ENCODE measurements around the gene ATP1B1. TPM values are rescaled to one million over a fixed set of nuclear protein-coding genes. Genes with fewer than 3 reads are reported as not detected.
A peak's percentile ranks its signal among the peaks of the same experiment; 100 is the strongest.

Gene ATP1B1
- total RNA-seq, 8 experiments from 2014 or later: 4.6 to 271 (median 153) TPM

DNA sequence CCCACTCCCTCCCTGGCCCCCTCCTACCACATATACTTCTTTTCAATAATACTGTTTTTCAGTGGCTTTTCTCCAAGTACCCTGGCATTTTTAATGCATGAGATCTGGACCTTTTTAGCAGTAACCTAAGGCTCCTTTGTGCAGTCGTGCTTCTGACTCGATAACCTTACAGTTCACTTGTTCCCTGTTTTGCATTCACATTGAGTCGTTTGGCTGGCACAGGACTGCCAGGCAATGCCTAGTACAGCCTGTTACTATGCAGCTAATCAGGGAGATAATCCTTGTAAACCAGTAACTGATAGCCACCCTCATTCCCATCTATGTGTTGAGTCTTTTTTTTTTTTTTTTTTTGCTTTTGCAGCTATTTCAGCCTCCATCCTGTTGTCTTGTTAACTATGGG lies 3.7 kb downstream of the ATP1B1 start:
- no peak for ATAC-seq (replicated peaks in 6 of 8)
- no peak overlapping the region for H3K27ac ChIP-seq
- WGBS, 10 experiments: 0 to 100% (median 8%) methylated on average over 1 to 3 of the region's 3 CpGs; no CpG with 5 or more reads in 1 of the 10 experiments
- in situ Hi-C loops (cut with MboI; ENCODE audit: low pct_unique_long_range_greater_than_20kb in 2 of 9, low sequenced_read_pairs in 9 of 9, unreplicated experiment in 9 of 9): loop anchor here in 6 of 9 experiments (10.0 to 25.0 kb wide), 4 partner anchors 227 to 673 kb away; no protein-coding TSS in a partner anchor
- H3K4me1 ChIP-seq (replicated peaks in 1 of 2): peaks cover 18 to 20% of the 10 kb centered on the region in 2 donors
- H3K4me3 ChIP-seq: peak overlapping the region; percentile 63 to 99 (median 96)

DNA sequence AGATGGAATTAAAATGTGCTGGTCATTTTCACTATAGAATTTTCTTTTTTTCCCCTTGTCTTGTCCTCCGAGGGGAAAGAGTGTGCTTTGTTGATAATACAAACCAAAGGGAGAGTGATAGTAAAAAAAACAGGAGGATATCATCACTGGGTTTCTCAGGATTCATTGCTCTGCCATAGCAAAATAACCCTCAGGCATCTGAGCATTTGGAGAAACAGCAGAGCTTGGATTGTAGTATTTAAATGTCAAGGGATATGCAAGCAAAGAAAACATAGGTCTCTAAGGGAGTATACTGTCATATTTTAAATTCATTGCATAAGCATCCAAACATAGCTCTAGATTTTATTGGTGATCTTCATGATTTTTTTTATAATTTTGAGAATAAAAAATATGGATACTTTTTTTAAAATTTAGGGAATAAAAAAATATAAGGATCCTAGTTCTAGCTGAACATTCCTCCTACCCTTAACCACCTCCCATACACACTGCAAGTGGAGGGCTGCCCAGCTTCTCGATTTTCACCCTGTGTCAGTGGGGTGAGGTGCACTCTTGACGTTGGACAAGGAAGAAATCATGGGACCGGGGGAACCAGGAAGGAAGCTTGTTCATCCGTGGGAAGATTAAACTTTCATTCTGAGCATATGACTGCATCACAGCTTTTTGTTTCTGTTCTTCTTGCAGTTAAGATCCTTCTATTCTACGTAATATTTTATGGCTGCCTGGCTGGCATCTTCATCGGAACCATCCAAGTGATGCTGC lies 4.4 kb downstream of the ATP1B1 start:
- Histone ChIP-seq H3K27ac (no peak overlapping the region), H3K4me1 (replicated peaks in 1 of 2) (peaks cover 22 to 24% of the 10 kb centered on the region in 2 donors), H3K4me3 (peak overlapping the region; percentile 63 to 99 (median 96))
- no peak for ATAC-seq (replicated peaks in 6 of 8)
- in situ Hi-C loops (cut with MboI; ENCODE audit: low pct_unique_long_range_greater_than_20kb in 2 of 9, low sequenced_read_pairs in 9 of 9, unreplicated experiment in 9 of 9): loop anchor here in 6 of 9 experiments (10.0 to 25.0 kb wide), 4 partner anchors 226 to 674 kb away; no protein-coding TSS in a partner anchor
- WGBS, 10 experiments: 56 to 87% (median 76%) methylated on average over 3 to 7 of the region's 7 CpGs

DNA sequence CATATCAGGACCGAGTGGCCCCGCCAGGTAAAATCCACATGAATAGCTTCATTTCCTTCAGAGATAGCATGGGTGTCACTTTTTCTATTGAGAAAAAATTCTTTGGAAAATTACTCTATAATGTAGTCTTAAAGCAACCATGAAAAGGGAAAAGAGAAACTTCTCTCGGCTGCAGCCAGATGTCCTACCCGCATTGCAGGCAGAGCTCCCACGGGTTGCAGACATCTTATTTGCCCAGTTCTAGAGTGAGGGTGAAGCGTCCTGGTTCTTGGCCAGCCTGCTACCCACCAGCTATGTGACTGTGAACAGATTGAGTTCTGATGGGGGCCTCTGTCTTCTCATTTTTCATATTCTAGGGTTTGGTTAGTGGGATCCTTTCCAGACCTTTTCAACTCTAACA lies 5.0 kb downstream of the ATP1B1 start:
- H3K27ac ChIP-seq: no peak overlapping the region
- in situ Hi-C loops (cut with MboI; ENCODE audit: low pct_unique_long_range_greater_than_20kb in 2 of 9, low sequenced_read_pairs in 9 of 9, unreplicated experiment in 9 of 9): loop anchor here in 6 of 9 experiments (10.0 to 25.0 kb wide), 4 partner anchors 226 to 674 kb away; no protein-coding TSS in a partner anchor
- peaks cover 28 to 30% of the 10 kb centered on the region in 2 donors for H3K4me1 ChIP-seq (replicated peaks in 1 of 2)
- H3K4me3 ChIP-seq: no peak overlapping the region
- 73 to 100% (median 99%) methylated on average over 2 to 6 of the region's 6 CpGs for WGBS, 10 experiments
- ATAC-seq (replicated peaks in 6 of 8): no peak

DNA sequence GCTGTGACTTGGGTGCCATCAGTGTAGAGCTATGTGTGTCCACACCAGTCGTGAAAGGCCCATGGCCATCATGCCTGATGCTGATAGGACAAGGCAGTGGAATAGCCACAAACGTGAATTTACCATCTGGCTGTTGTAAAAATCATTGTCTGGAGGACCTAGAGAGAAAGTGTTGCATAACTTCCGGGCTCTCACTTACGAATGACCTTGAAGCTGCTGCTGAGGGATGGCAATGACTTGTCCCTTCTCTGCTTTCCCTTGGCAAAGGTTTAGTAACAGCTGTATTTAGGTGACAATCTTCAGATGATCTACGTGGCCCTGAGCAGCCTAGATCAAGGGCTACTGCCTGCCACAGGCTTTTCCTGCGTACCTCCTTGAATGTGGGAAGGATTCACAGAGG lies 5.8 kb downstream of the ATP1B1 start:
- H3K4me3 ChIP-seq: no peak overlapping the region
- WGBS, 10 experiments: 67 to 100% (median 88%) methylated on average over 1 to 6 of the region's 6 CpGs; no CpG with 5 or more reads in 2 of the 10 experiments
- H3K4me1 ChIP-seq (replicated peaks in 1 of 2): peaks cover 30 to 32% of the 10 kb centered on the region in 2 donors
- H3K27ac ChIP-seq: no peak overlapping the region
- in situ Hi-C loops (cut with MboI; ENCODE audit: low pct_unique_long_range_greater_than_20kb in 2 of 9, low sequenced_read_pairs in 9 of 9, unreplicated experiment in 9 of 9): loop anchor here in 6 of 9 experiments (10.0 to 25.0 kb wide), 4 partner anchors 225 to 675 kb away; no protein-coding TSS in a partner anchor
- ATAC-seq (replicated peaks in 6 of 8): no peak

DNA sequence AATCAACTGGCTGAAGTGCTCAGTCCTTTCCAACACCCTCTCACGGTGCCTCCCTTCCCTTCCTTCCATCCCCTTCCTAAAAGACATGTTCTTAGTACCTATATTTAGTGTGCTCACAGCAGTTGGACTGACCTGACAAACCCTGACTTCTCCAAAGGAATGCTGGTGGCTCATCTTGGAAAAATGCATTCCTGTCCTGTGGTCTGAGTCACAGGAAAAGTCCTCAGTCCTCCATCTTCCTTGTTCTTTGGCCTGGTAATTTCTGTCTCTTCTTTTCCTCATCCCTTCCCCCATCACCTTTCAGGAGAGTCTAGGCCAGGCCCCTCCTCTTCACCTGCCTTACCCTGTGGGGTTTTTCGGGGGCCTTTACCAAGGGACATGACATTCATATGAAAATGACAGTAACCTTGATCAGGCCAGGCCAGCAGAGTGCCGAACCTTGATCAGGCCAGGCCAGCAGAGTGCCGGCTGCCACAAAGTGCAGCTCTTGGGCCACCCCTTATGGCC lies 7.2 kb downstream of the ATP1B1 start:
- Histone ChIP-seq H3K4me3 (no peak overlapping the region), H3K27ac (no peak overlapping the region), H3K4me1 (replicated peaks in 1 of 2) (peaks cover 30 to 32% of the 10 kb centered on the region in 2 donors)
- peak in 2 of 8 experiments; percentile 52 to 76 for ATAC-seq (replicated peaks in 6 of 8)
- in situ Hi-C loops (cut with MboI; ENCODE audit: low pct_unique_long_range_greater_than_20kb in 2 of 9, low sequenced_read_pairs in 9 of 9, unreplicated experiment in 9 of 9): loop anchor here in 6 of 9 experiments (10.0 to 25.0 kb wide), 4 partner anchors 224 to 676 kb away; no protein-coding TSS in a partner anchor
- 14 to 76% (median 67%) methylated on average over 1 to 4 of the region's 4 CpGs; no CpG with 5 or more reads in 3 of the 10 experiments for WGBS, 10 experiments

DNA sequence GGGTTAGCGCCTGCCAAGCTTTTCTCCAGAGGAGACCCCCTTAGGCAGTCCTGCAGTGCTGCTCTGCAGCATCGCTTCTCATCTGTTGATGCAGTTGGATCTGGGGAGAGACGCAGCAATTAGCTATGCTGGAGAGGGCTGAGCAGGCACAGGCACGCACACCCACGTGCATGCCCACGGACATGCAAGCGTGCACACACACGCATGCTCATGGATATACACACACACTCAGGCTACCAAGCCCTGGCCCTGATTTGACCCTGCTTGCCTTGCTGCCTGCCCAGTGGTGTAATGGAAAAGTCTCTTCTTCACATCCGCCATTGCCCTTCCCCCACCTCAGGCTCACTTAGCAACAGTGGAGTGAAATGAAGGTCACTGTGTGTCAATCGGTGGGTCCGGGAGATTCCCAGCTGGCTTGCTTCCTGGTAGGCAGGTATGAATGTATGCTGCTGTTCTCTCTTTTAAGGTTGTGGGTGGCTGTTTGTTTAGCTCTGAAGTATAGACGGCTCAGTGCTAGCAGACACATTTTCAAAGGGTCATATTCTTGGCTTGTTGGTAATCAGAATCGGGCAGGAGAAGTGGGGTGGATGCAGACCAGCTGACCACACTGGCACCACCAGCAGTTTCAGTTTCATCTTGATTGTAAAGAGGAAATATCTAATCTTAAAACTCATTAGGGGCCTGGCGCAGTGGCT lies 9.5 kb downstream of the ATP1B1 start:
- peak in 5 of 8 experiments; percentile 81 to 94 (median 90) for ATAC-seq (replicated peaks in 6 of 8)
- in situ Hi-C loops (cut with MboI; ENCODE audit: low pct_unique_long_range_greater_than_20kb in 2 of 9, low sequenced_read_pairs in 9 of 9, unreplicated experiment in 9 of 9): loop anchor here in 6 of 9 experiments (10.0 to 25.0 kb wide), 4 partner anchors 221 to 679 kb away; no protein-coding TSS in a partner anchor
- peak overlapping the region in 1 of 5 donors; percentile 1 for H3K4me3 ChIP-seq
- peaks cover 18 to 22% of the 10 kb centered on the region in 2 donors for H3K4me1 ChIP-seq (replicated peaks in 1 of 2)
- H3K27ac ChIP-seq: peak overlapping the region; percentile 33 to 34
- 20 to 93% (median 58%) methylated on average over 1 to 13 of the region's 14 CpGs for WGBS, 10 experiments

DNA sequence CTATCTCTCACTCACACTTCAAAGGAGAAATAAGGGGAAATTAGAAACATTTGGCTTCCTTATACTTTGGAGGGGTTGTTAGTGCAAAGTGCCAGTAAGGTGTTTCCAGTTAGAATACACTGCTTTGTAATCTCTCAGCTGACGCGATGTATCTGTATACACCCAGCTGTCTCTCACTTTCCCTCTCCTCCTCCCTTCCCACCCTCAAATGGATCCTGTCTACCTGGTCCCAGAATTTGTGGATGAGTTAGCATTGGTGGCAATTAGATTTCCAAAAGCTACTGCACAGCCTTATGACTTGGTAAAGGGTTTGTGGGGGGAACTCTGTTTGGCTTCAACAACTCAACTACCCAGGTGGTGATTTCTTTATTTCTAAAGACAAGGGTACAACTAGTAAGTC lies 10.5 kb downstream of the ATP1B1 start:
- in situ Hi-C loops (cut with MboI; ENCODE audit: low pct_unique_long_range_greater_than_20kb in 2 of 9, low sequenced_read_pairs in 9 of 9, unreplicated experiment in 9 of 9): loop anchor here in 6 of 9 experiments (10.0 to 25.0 kb wide), 4 partner anchors 220 to 680 kb away; no protein-coding TSS in a partner anchor
- no peak for ATAC-seq (replicated peaks in 6 of 8)
- H3K27ac ChIP-seq: no peak overlapping the region
- 92 to 100% (median 94%) methylated on average over 1 to 2 of the region's 2 CpGs; no CpG with 5 or more reads in 5 of the 10 experiments for WGBS, 10 experiments
- no peak overlapping the region for H3K4me3 ChIP-seq
- H3K4me1 ChIP-seq (replicated peaks in 1 of 2): peaks cover 15 to 16% of the 10 kb centered on the region in 2 donors

DNA sequence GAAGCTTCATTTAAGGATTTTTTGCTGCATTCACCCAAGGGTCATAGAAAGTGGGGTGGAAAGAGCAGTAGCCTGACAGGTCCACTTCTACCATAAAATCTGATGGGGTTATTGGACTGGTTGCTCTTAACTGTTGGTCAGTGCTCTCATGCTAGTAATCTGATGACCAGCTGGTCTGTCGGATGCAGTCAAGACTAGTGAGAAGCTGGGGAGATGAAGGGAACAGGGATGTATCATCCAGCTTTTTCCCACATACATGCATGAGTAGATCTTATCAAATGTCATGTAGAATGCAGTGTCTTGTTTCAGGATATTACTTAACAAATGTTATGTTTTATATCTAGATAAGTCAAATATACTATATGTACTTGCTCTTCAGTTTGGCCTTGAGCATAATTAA lies 11.1 kb downstream of the ATP1B1 start:
- in situ Hi-C loops (cut with MboI; ENCODE audit: low pct_unique_long_range_greater_than_20kb in 2 of 9, low sequenced_read_pairs in 9 of 9, unreplicated experiment in 9 of 9): loop anchor here in 6 of 9 experiments (10.0 to 25.0 kb wide), 4 partner anchors 220 to 680 kb away; no protein-coding TSS in a partner anchor
- Histone ChIP-seq H3K27ac (no peak overlapping the region), H3K4me1 (replicated peaks in 1 of 2) (peaks cover 15 to 16% of the 10 kb centered on the region in 2 donors), H3K4me3 (no peak overlapping the region)
- ATAC-seq (replicated peaks in 6 of 8): no peak
- 90 to 100% (median 95%) methylated on average over 1 of the region's 1 CpG; no CpG with 5 or more reads in 6 of the 10 experiments for WGBS, 10 experiments

DNA sequence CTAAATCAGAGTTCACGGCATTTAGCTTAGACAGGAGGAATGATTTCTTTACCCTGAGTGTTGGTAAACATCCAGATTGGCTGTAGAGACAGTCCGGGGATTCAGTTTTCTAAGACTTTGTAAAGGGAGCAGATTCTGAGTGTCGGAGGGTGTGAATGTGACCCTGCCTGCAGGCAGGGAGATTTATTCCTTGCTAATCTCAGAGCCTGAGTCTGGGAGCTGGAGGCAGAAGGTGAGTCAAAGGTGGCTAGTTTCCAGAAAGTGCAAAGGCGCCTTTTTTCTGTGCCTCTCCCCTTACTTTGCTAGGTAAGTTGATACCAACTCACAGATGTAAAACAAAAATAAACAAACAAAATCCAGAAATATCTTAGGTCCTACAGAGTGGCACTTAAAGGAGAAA lies 11.7 kb downstream of the ATP1B1 start:
- in situ Hi-C loops (cut with MboI; ENCODE audit: low pct_unique_long_range_greater_than_20kb in 2 of 9, low sequenced_read_pairs in 9 of 9, unreplicated experiment in 9 of 9): loop anchor here in 6 of 9 experiments (10.0 to 25.0 kb wide), 4 partner anchors 219 to 681 kb away; no protein-coding TSS in a partner anchor
- ATAC-seq (replicated peaks in 6 of 8): peak in 1 of 8 experiments; percentile 22
- peaks cover 15 to 16% of the 10 kb centered on the region in 2 donors for H3K4me1 ChIP-seq (replicated peaks in 1 of 2)
- 80 to 100% (median 95%) methylated on average over 1 to 4 of the region's 4 CpGs for WGBS, 10 experiments
- H3K4me3 ChIP-seq: no peak overlapping the region
- H3K27ac ChIP-seq: no peak overlapping the region

DNA sequence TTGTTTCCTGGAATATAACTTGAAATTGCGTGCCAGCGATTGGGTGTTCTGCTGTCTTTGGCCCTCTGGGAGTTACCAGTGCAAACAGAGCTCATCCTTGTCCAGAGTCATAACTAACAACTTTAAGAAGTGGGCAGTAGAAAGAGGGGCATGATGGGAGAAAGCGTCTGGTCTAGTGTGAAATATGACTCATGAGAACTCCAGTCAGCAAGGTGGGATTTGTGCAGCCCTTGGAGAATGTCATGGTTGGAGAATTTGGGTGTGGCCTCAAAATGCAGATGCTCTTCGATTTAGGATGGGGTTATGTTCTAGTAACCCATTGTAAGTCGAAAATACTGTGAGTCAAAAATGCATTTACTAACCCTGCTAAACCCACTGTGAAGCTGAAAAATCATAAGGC lies 12.9 kb downstream of the ATP1B1 start:
- in situ Hi-C loops (cut with MboI; ENCODE audit: low pct_unique_long_range_greater_than_20kb in 2 of 9, low sequenced_read_pairs in 9 of 9, unreplicated experiment in 9 of 9): loop anchor here in 6 of 9 experiments (10.0 to 25.0 kb wide), 4 partner anchors 218 to 682 kb away; no protein-coding TSS in a partner anchor
- Histone ChIP-seq H3K27ac (no peak overlapping the region), H3K4me1 (replicated peaks in 1 of 2) (peaks cover 15 to 16% of the 10 kb centered on the region in 2 donors), H3K4me3 (no peak overlapping the region)
- 40 to 98% (median 79%) methylated on average over 1 to 5 of the region's 5 CpGs; no CpG with 5 or more reads in 1 of the 10 experiments for WGBS, 10 experiments
- peak in 3 of 8 experiments; percentile 71 to 96 (median 93) for ATAC-seq (replicated peaks in 6 of 8)

DNA sequence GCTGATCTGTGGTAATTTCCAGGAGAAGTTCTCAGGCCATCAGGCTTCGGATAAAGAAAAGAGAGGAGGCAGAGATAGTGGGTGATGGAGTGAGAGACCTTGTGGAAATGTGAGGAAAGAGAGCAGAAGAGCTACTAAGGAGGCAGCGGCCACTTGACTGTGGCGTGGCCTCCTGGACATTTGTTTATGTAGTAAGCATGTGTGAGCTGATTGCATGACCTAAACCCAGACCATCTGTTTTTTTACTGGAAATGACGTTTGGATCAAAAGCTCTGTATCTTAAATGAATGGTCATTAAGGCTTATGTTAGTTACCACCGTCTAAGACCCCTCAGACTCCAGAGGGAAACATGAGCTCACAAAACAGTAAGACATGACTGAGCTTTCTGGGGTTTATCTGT lies 13.6 kb downstream of the ATP1B1 start:
- in situ Hi-C loops (cut with MboI; ENCODE audit: low pct_unique_long_range_greater_than_20kb in 2 of 9, low sequenced_read_pairs in 9 of 9, unreplicated experiment in 9 of 9): loop anchor here in 5 of 9 experiments (25.0 kb wide), 3 partner anchors 217 to 683 kb away; no protein-coding TSS in a partner anchor
- peak in 1 of 8 experiments; percentile 48 for ATAC-seq (replicated peaks in 6 of 8)
- peaks cover 15 to 16% of the 10 kb centered on the region in 2 donors for H3K4me1 ChIP-seq (replicated peaks in 1 of 2)
- WGBS, 10 experiments: 17 to 100% (median 90%) methylated on average over 1 to 5 of the region's 5 CpGs; no CpG with 5 or more reads in 1 of the 10 experiments
- H3K4me3 ChIP-seq: no peak overlapping the region
- H3K27ac ChIP-seq: no peak overlapping the region

Measured in motor neuron (in vitro differentiated cells).